ENCODE measurements around the gene KARS1.

DNA sequence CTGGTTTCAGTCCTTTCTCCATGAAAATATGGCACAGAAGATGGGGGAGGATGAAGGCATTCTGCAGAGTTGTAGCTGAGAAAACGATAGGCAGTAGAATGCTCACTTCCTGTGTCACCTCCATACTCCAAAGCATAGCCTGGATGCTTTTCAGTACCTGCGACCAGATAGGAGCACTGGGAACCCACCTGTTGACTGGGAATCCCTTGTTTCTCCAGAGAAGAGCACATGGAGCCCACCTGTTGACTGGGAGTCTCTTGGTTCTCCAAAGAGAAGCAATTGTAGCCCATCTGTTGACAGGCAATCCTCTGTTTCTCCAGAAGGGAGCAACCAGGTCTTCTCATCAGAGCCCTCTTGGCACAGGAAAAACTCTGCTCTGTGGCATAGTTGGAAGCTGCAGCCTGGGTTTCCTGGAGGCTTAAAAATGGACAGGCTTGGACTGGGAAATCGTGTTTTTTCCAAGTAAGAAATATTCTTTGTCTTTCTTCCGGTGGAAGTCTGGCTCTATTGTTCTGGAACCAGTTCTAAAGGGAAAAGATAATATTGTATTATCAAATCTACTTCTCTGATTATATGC lies 13.3 kb upstream of the KARS1 start:
- TF ChIP-seq, protein P1, sequence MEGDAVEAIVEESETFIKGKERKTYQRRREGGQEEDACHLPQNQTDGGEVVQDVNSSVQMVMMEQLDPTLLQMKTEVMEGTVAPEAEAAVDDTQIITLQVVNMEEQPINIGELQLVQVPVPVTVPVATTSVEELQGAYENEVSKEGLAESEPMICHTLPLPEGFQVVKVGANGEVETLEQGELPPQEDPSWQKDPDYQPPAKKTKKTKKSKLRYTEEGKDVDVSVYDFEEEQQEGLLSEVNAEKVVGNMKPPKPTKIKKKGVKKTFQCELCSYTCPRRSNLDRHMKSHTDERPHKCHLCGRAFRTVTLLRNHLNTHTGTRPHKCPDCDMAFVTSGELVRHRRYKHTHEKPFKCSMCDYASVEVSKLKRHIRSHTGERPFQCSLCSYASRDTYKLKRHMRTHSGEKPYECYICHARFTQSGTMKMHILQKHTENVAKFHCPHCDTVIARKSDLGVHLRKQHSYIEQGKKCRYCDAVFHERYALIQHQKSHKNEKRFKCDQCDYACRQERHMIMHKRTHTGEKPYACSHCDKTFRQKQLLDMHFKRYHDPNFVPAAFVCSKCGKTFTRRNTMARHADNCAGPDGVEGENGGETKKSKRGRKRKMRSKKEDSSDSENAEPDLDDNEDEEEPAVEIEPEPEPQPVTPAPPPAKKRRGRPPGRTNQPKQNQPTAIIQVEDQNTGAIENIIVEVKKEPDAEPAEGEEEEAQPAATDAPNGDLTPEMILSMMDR (IDR thresholded peaks at IDR 0.05; ENCODE audit: low read length): no peak
- TF ChIP-seq EZH2 (IDR thresholded peaks at IDR 0.05; ENCODE audit: borderline replicate concordance, low read length): no peak
